A549 (cell line): Measurements from ENCODE around the gene C18orf63. TPM values are rescaled to one million over a fixed set of nuclear protein-coding genes. Genes with fewer than 3 reads are reported as not detected.

Source experiments
- ATAC-seq, 2 experiments: fragments of 200-7000 bp in 1 of 2; fragments of >200 bp in 1 of 2; cut with Nextera tagmentation in 1 of 2; cut with Tn5 transposase in 1 of 2; 3 replicates each; pipeline versions ENCODE4 v1.8.0 to v1.9.1; 2018 to 2020; ENCODE audit warnings: mild to moderate bottlenecking in 1 of 2, moderate library complexity in 1 of 2
- CTCF ChIA-PET: fragments of 300-600 bp; sonication (Branson Sonifier 250); formaldehyde crosslinking; extraction: SDS; loops from one replicate; lab custom pipeline; 2021; ENCODE audit warnings: antibody characterized with exemption, inconsistent platforms; lab: Yijun Ruan, JAX
- POLR2A ChIA-PET: fragments of 350-600 bp; formaldehyde crosslinking; extraction: SDS; loops from one replicate; lab custom pipeline; 2021; ENCODE audit warnings: antibody characterized with exemption, inconsistent platforms; lab: Yijun Ruan, JAX
- DNase-seq, 2 experiments: peaks; one replicate each; pipeline versions ENCODE4 v3.0.0 to v3.0.0-alpha.2; 2011 to 2016; ENCODE audit warnings: low read depth in 1 of 2, low spot score in 1 of 2
- FAIRE-seq: peaks from 2 replicates; lab custom pipeline; 2011; peaks lifted over from hg19 to GRCh38; lab: Jason Lieb, UNC
- H3K27ac ChIP-seq, 2 experiments: fragments of >200 bp; sonication (Bioruptor Twin); formaldehyde crosslinking; 3 replicates each; pipeline ENCODE4 v1.5.1; 2016 to 2017
- H3K4me1 ChIP-seq: fragments of >200 bp; sonication (Bioruptor Twin); formaldehyde crosslinking; 3 replicates; pipeline ENCODE4 v1.6.1; 2016
- H3K4me2 ChIP-seq: fragments of >200 bp; sonication (Bioruptor Twin); formaldehyde crosslinking; 3 replicates; pipeline ENCODE4 v1.6.1; 2016
- H3K4me3 ChIP-seq: fragments of >200 bp; sonication (Bioruptor Twin); formaldehyde crosslinking; 3 replicates; pipeline ENCODE4 v1.5.1; 2016
- H3K9me3 ChIP-seq: fragments of >200 bp; sonication (Bioruptor Twin); formaldehyde crosslinking; 3 replicates; pipeline ENCODE4 v1.6.1; 2016
- BHLHE40 ChIP-seq: IDR thresholded peaks from 2 replicates; pipeline ENCODE4 v1.6.1; 2012; ENCODE audit warnings: low read depth, low read length, inconsistent platforms
- CEBPB ChIP-seq, 2 experiments: fragments of >200 bp in 1 of 2; sonication (Bioruptor Twin) in 1 of 2; formaldehyde crosslinking in 1 of 2; IDR thresholded peaks; 2 replicates each; pipeline ENCODE4 v1.6.1; 2012 to 2016
- EP300 ChIP-seq, 2 experiments: fragments of >200 bp; sonication (Bioruptor Twin); formaldehyde crosslinking; IDR thresholded peaks; 2 replicates in 1 of 2; 3 replicates in 1 of 2; pipeline ENCODE4 v1.6.1; 2016 to 2017
- FOSL2 ChIP-seq, 2 experiments: fragments of 450-650 bp in 1 of 2; fragments of >200 bp in 1 of 2; sonication (Bioruptor Twin) in 1 of 2; formaldehyde crosslinking; IDR thresholded peaks; 2 replicates each; pipeline versions ENCODE4 v1.5.0 to v1.6.1; 2016 to 2020; ENCODE audit warnings: mild to moderate bottlenecking in 1 of 2, moderate library complexity in 1 of 2
- FOXS1 ChIP-seq: fragments of 250-450 bp; sonication (Bioruptor Pico); IDR thresholded peaks from 2 replicates; pipeline ENCODE4 v1.5.0; 2020; ENCODE audit warnings: mild to moderate bottlenecking, moderate library complexity
- HOXB13 ChIP-seq: fragments of 250-450 bp; sonication (Bioruptor Pico); IDR thresholded peaks from 2 replicates; pipeline ENCODE4 v1.5.0; 2020; ENCODE audit warnings: low read depth, mild to moderate bottlenecking, moderate library complexity
- KDM5A ChIP-seq: fragments of 200-600 bp; sonication (generic); IDR thresholded peaks from 2 replicates; pipeline ENCODE4 v1.6.1; 2016; ENCODE audit warnings: antibody characterized with exemption, mild to moderate bottlenecking
- MAX ChIP-seq: IDR thresholded peaks from 2 replicates; pipeline ENCODE4 v1.6.1; 2012
- MYC ChIP-seq: IDR thresholded peaks from 2 replicates; pipeline ENCODE4 v1.6.1; 2012; ENCODE audit warnings: mild to moderate bottlenecking, inconsistent platforms, low read length, improper control_type of control experiment, borderline replicate concordance
- NR3C1 ChIP-seq: fragments of >200 bp; sonication (Bioruptor Twin); formaldehyde crosslinking; IDR thresholded peaks from 3 replicates; pipeline ENCODE4 v1.6.1; 2017
- POLR2AphosphoS2 ChIP-seq: conservative IDR thresholded peaks from 2 replicates; pipeline ENCODE4 v1.6.1; 2012; ENCODE audit warnings: low read length, improper control_type of control experiment, inconsistent platforms
- RAD21 ChIP-seq, 2 experiments: fragments of >200 bp in 1 of 2; sonication (Bioruptor Twin) in 1 of 2; formaldehyde crosslinking in 1 of 2; IDR thresholded peaks in 1 of 2; conservative IDR thresholded peaks in 1 of 2; 2 replicates in 1 of 2; 3 replicates in 1 of 2; pipeline ENCODE4 v1.6.1; 2012 to 2018; ENCODE audit warnings: inconsistent platforms in 1 of 2
- RCOR1 ChIP-seq: fragments of 150-350 bp; IDR thresholded peaks from 2 replicates; pipeline ENCODE4 v1.6.1; 2014; ENCODE audit warnings: antibody characterized with exemption, low read length, low read depth
- REST ChIP-seq: fragments of 200-600 bp; sonication (generic); IDR thresholded peaks from 2 replicates; pipeline ENCODE4 v1.6.1; 2016; ENCODE audit warnings: antibody characterized with exemption, mild to moderate bottlenecking, moderate library complexity
- SREBF2 ChIP-seq: fragments of 450-650 bp; IDR thresholded peaks from 2 replicates; pipeline ENCODE4 v1.6.1; 2014; ENCODE audit warnings: mild to moderate bottlenecking, moderate library complexity
- TFCP2L1 ChIP-seq: fragments of 250-450 bp; sonication (Bioruptor Pico); IDR thresholded peaks from 2 replicates; pipeline ENCODE4 v1.5.0; 2021; ENCODE audit warnings: mild to moderate bottlenecking
- ZFP36 ChIP-seq: fragments of 450-650 bp; IDR thresholded peaks from 2 replicates; pipeline ENCODE4 v1.6.1; 2014; ENCODE audit warnings: borderline replicate concordance; ENCODE audit not compliant: partially characterized antibody
- ZNF302 ChIP-seq: fragments of 250-450 bp; sonication (Bioruptor Pico); IDR thresholded peaks from 2 replicates; pipeline ENCODE4 v1.9.0; 2021; ENCODE audit warnings: inconsistent platforms, mild to moderate bottlenecking, moderate library complexity
- WGBS: methylation state at CpG from one replicate; pipeline ENCODE4 v1.1.6; 2017; ENCODE audit errors: missing lambda C conversion rate; 5-methylcytosine and 5-hydroxymethylcytosine counted together
- polyA plus RNA-seq, 4 experiments: library from polyadenylated mRNA; depleted of rRNA in 3 of 4; stranded (reverse); fragments of >200 nt; fragmentation: RNase III in 1 of 4; extraction: RNeasy Plus Mini Kit Qiagen cat#74134 plus additional on column Dnase treatment in 1 of 4; gene quantifications; 2 replicates in 3 of 4; 3 replicates in 1 of 4; pipeline ENCODE4 v1.2.3, GENCODE V29; 2011 to 2017

C18orf63 gene
- polyA plus RNA-seq, 2 of the 4 experiments (the other 2 are of a cell fraction) = not detected

- no peak for TF ChIP-seq EP300 (IDR thresholded peaks at IDR 0.05)
- no peak for TF ChIP-seq POLR2AphosphoS2
Measured at GRCh38 chr18:74303936-74304335, 11.7 kb upstream of the C18orf63 start (continued).

- WGBS = 22% methylated on average over 3 of the region's 3 CpGs
- Histone ChIP-seq H3K9me3 (no peaks in the 10 kb centered on the region), H3K4me3 (no peak overlapping the region), H3K4me2 (no peak overlapping the region), H3K27ac (0 out of 6 replicates have a peak overlapping the region, but pooled peaks of 1 of the 2 experiments have one; percentile 3), H3K4me1 (no peaks in the 10 kb centered on the region)
- ChIA-PET POLR2A (no interaction called here), CTCF (interaction anchor here (0.6 to 1.5 kb wide), 5 partner anchors 19 to 199 kb away, joined by 3 to 6 read pairs (median 3); no protein-coding TSS in a partner anchor)
- TF ChIP-seq RAD21 (conservative IDR thresholded peaks at IDR 0.05 in 1 of 2, IDR thresholded peaks at IDR 0.05 in 1 of 2) = peak in 1 of 2 experiments; percentile 48; a peak in 2 of 5 replicates
- no peak for TF ChIP-seq SREBF2
- TF ChIP-seq CEBPB (IDR thresholded peaks at IDR 0.05) = no peak
- FAIRE-seq (peak; percentile 56), DNase-seq (peak in 1 of 2 experiments; percentile 60), ATAC-seq (peak; percentile 84 to 99; a peak in 5 of 6 replicates)
Measured at GRCh38 chr18:74310411-74310810, 5.2 kb upstream of the C18orf63 start.

GRCh38 chr18:74311000-74311399 is 4.6 kb upstream of the C18orf63 start:
- Histone ChIP-seq H3K4me3 (no peak overlapping the region), H3K9me3 (no peaks in the 10 kb centered on the region), H3K27ac (no peak overlapping the region), H3K4me1 (peaks cover 3% of the 10 kb centered on the region), H3K4me2 (no peak overlapping the region)
- CTCF ChIA-PET = interaction anchor here (1.2 to 1.5 kb wide), 3 partner anchors 18 to 71 kb away, joined by 3 read pairs; no protein-coding TSS in a partner anchor
- DNase-seq = no peak
- TF ChIP-seq MYC = no peak
- TF ChIP-seq RCOR1 = no peak
- no peak for TF ChIP-seq KDM5A
- TF ChIP-seq HOXB13 = no peak
- no peak for TF ChIP-seq FOSL2 (IDR thresholded peaks at IDR 0.05)
- TF ChIP-seq FOSL2 (CRISPR knock-in tag; IDR thresholded peaks at IDR 0.05) = no peak
- no peak for TF ChIP-seq FOXS1 (CRISPR knock-in tag)
- WGBS = 84% methylated on average over 1 of the region's 1 CpG
- POLR2A ChIA-PET = no interaction called here
- ATAC-seq = no peak
- no peak for FAIRE-seq

- H3K4me1 ChIP-seq = peaks cover 22% of the 10 kb centered on the region
- CTCF ChIA-PET = interaction anchor here (1.1 to 1.6 kb wide), 3 partner anchors 27 to 100 kb away, joined by 3 to 4 read pairs (median 4); no protein-coding TSS in a partner anchor
- POLR2A ChIA-PET = no interaction called here
- peak overlapping the region in 1 of 2 experiments; percentile 84; a peak in 3 of 6 replicates for H3K27ac ChIP-seq
- H3K4me2 ChIP-seq = no peak overlapping the region
- no peaks in the 10 kb centered on the region for H3K9me3 ChIP-seq
- no peak for FAIRE-seq
- DNase-seq = no peak
- 95% methylated on average over 22 of the region's 22 CpGs for WGBS
- TF ChIP-seq MAX (no peak), BHLHE40 (no peak), TFCP2L1 (no peak), REST (no peak), ZNF302 (CRISPR knock-in tag) (no peak), ZFP36 (no peak), NR3C1 (no peak), KDM5A (no peak)
- ATAC-seq = no peak
- H3K4me3 ChIP-seq = no peak overlapping the region
Measured at GRCh38 chr18:74314759-74315463, 728 bp upstream of the C18orf63 start.
